ENCODE measurements around the gene UGT1A5.

UGT1A5 gene

DNA sequence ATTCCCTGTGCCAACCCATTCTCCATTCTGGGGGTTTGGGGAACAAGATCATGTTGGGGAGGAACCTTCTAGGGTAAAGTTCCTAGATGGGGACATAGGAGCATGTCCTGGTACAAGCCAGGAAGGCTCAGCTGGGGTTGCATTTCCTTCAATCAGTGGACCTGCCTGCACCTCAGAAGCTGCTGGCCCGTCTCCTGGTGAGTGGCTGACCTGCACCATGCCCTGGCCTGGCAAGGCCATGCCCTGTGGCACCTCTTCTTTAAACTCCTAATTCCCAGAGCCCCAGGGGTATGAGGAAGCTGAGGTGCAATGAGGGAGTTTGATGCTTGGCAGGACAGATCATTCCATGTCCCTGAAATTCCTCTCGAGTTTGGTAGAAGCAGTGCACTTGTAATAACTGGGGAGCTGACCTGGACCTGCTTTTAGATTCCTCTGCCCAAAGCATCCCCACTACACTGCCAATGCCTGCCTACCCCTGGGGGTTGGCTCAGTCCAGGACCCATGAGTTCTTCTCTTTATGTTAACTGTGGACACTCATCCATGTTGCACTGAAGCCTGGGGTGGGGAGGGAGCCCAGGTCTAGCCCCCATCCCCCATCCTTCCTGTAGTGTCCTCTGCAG lies 90.7 kb downstream of the UGT1A5 start:
- Histone ChIP-seq H3K36me3 (ENCODE audit: insufficient read depth, low read length) (no peaks in the 10 kb centered on the region), H3K9ac (ENCODE audit: low read depth, low read length) (no peak overlapping the region), H3K4me3 (ENCODE audit: low read length) (no peak overlapping the region), H3K4me1 (ENCODE audit: control insufficient read depth, insufficient read depth, low read length) (no peaks in the 10 kb centered on the region), H3K4me2 (ENCODE audit: low read length) (no peak overlapping the region), H3K9me3 (replicated peaks; ENCODE audit: low read length) (no peaks in the 10 kb centered on the region), H3K27me3 (ENCODE audit: control insufficient read depth, insufficient read depth, low read length) (peaks cover 9% of the 10 kb centered on the region)

- Histone ChIP-seq H3K4me3 (ENCODE audit: low read length) (no peak overlapping the region), H3K36me3 (ENCODE audit: insufficient read depth, low read length) (no peaks in the 10 kb centered on the region), H3K9me3 (replicated peaks; ENCODE audit: low read length) (no peaks in the 10 kb centered on the region), H3K9ac (ENCODE audit: low read depth, low read length) (no peak overlapping the region), H3K27me3 (ENCODE audit: control insufficient read depth, insufficient read depth, low read length) (peaks cover 12% of the 10 kb centered on the region), H3K4me1 (ENCODE audit: control insufficient read depth, insufficient read depth, low read length) (no peaks in the 10 kb centered on the region), H3K4me2 (ENCODE audit: low read length) (no peak overlapping the region)
Observed at GRCh38 chr2:233803994-233804393, 91.3 kb downstream of the UGT1A5 start.

GRCh38 chr2:233807215-233807865 lies 94.6 kb downstream of the UGT1A5 start:
- Histone ChIP-seq H3K9ac (ENCODE audit: low read depth, low read length) (no peak overlapping the region), H3K36me3 (ENCODE audit: insufficient read depth, low read length) (no peaks in the 10 kb centered on the region), H3K27me3 (ENCODE audit: control insufficient read depth, insufficient read depth, low read length) (peaks cover 21% of the 10 kb centered on the region), H3K4me3 (ENCODE audit: low read length) (no peak overlapping the region), H3K9me3 (replicated peaks; ENCODE audit: low read length) (no peaks in the 10 kb centered on the region), H3K4me2 (ENCODE audit: low read length) (no peak overlapping the region), H3K4me1 (ENCODE audit: control insufficient read depth, insufficient read depth, low read length) (no peaks in the 10 kb centered on the region)

GRCh38 chr2:233807966-233808935 lies 95.5 kb downstream of the UGT1A5 start:
- Histone ChIP-seq H3K27me3 (ENCODE audit: control insufficient read depth, insufficient read depth, low read length) (peaks cover 21% of the 10 kb centered on the region), H3K9ac (ENCODE audit: low read depth, low read length) (no peak overlapping the region), H3K4me1 (ENCODE audit: control insufficient read depth, insufficient read depth, low read length) (no peaks in the 10 kb centered on the region), H3K9me3 (replicated peaks; ENCODE audit: low read length) (no peaks in the 10 kb centered on the region), H3K36me3 (ENCODE audit: insufficient read depth, low read length) (no peaks in the 10 kb centered on the region), H3K4me2 (ENCODE audit: low read length) (no peak overlapping the region), H3K4me3 (ENCODE audit: low read length) (no peak overlapping the region)

- Histone ChIP-seq H3K27me3 (ENCODE audit: control insufficient read depth, insufficient read depth, low read length) (peaks cover 20% of the 10 kb centered on the region), H3K9me3 (replicated peaks; ENCODE audit: low read length) (no peaks in the 10 kb centered on the region), H3K36me3 (ENCODE audit: insufficient read depth, low read length) (no peaks in the 10 kb centered on the region), H3K4me2 (ENCODE audit: low read length) (no peak overlapping the region), H3K4me3 (ENCODE audit: low read length) (no peak overlapping the region), H3K4me1 (ENCODE audit: control insufficient read depth, insufficient read depth, low read length) (no peaks in the 10 kb centered on the region), H3K9ac (ENCODE audit: low read depth, low read length) (no peak overlapping the region)
Observed at GRCh38 chr2:233810385-233810784, 97.7 kb downstream of the UGT1A5 start.

- H3K4me1 ChIP-seq (ENCODE audit: control insufficient read depth, insufficient read depth, low read length): no peaks in the 10 kb centered on the region
- H3K36me3 ChIP-seq (ENCODE audit: insufficient read depth, low read length): no peaks in the 10 kb centered on the region
- H3K4me2 ChIP-seq (ENCODE audit: low read length): no peak overlapping the region
- no peak overlapping the region for H3K4me3 ChIP-seq (ENCODE audit: low read length)
- H3K9ac ChIP-seq (ENCODE audit: low read depth, low read length): no peak overlapping the region
- H3K27me3 ChIP-seq (ENCODE audit: control insufficient read depth, insufficient read depth, low read length): peaks cover 27% of the 10 kb centered on the region
- H3K9me3 ChIP-seq (replicated peaks; ENCODE audit: low read length): no peaks in the 10 kb centered on the region
Observed at GRCh38 chr2:233811087-233811486, 98.4 kb downstream of the UGT1A5 start.

DNA sequence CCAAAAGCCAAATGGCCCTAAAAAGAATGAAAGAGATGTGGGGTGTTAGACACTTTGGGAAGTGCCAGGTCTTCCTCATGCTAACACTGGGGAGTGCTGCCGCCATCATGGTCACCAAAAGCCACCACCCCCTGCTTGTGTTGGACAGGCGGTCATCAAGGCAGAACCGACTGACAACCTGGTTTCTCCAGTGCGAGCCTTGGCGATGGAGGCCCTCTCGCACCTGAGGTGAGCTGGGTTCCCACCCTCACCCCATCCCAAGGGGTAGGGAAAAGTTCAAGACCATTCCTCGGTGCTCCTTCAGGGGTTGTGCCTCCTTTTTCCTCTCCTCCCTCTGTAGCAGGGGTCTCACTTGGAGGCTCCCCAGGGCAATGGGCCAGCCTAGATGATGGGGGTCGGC lies 99.0 kb downstream of the UGT1A5 start:
- Histone ChIP-seq H3K36me3 (ENCODE audit: insufficient read depth, low read length) (no peaks in the 10 kb centered on the region), H3K4me2 (ENCODE audit: low read length) (no peak overlapping the region), H3K4me1 (ENCODE audit: control insufficient read depth, insufficient read depth, low read length) (no peaks in the 10 kb centered on the region)

DNA sequence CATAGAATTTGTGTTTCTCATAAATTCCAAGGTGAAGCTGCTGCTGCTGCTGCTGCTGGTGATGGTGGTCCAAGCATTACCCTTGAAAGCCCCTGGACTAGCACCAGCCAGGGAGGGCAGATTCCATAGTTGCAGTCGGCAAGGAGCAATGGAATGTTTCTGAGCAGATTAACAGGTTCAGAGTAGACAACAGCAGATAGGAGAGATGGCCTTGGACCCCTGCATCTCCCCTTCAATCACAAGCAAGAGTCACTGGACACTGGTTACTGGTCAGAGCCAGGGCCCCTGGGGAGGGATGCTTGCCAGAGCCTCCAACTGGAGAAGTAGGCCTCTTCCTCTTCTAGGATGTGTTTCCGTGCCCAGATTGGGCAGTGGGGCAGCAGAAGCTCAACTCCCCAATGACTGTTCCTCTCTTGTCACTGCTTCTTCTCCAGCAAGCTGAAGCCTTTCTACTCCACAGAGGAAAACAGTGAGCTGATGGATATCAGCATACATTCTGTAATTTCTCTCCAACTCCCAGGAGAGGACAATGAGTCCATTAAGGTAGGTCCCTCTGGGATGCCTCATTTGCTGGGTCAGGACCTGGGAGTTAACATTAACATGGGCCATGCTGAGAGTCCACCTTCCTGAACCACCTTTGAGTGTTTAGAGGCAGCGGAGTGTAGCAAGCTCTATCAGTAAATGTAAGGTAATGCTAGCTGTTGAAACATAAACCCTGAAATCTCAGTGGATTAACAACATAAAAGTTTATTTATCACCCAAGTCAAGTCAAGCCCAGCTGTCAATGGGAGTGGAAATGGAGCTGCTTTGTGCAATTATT lies 100.7 kb downstream of the UGT1A5 start:
- Histone ChIP-seq H3K4me2 (ENCODE audit: low read length) (no peak overlapping the region), H3K27me3 (ENCODE audit: control insufficient read depth, insufficient read depth, low read length) (peaks cover 26% of the 10 kb centered on the region), H3K4me3 (ENCODE audit: low read length) (no peak overlapping the region), H3K4me1 (ENCODE audit: control insufficient read depth, insufficient read depth, low read length) (no peaks in the 10 kb centered on the region), H3K36me3 (ENCODE audit: insufficient read depth, low read length) (no peaks in the 10 kb centered on the region), H3K9me3 (replicated peaks; ENCODE audit: low read length) (no peaks in the 10 kb centered on the region), H3K9ac (ENCODE audit: low read depth, low read length) (no peak overlapping the region)

More for the DNA sequence above, 99.0 kb downstream of the UGT1A5 start:
- Histone ChIP-seq H3K4me3 (ENCODE audit: low read length) (no peak overlapping the region), H3K9me3 (replicated peaks; ENCODE audit: low read length) (no peaks in the 10 kb centered on the region), H3K9ac (ENCODE audit: low read depth, low read length) (no peak overlapping the region), H3K27me3 (ENCODE audit: control insufficient read depth, insufficient read depth, low read length) (peaks cover 31% of the 10 kb centered on the region)

DNA sequence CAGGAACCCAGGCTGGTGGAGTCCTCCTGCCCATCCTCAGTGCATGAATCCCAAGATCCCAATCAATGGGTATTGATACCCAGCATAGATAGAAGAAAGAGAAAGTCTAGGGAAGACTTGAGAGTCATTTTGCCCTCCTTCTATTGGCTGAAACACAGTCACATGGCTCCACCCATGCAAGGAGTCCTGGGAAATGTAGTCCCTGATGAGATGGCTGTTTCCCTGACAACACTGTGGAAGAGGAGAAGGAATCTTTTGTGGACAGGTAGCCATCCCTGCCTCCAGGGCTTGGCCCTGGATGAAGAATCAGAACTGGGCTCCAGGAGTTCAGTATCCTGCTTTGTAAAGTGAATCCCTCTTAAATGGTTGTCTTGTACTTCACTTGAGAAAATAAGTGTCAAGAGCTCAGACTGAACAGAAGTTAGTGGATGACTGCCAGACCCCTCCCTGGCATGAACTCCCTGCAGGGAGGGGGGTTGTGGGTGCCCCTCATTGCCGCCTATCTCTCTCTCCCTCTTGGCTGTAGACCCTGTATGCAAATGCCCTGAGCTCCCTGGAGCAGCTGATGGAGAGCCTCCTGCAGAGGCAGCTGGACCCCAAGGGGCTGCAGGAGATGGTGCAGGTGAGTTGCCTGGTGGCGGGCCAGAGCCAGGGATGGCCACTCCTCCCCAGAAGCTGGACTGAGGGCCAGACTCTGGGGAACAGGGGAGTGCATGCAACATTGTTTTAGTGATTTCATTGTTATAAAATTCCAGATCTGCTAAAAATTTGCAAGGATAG lies 101.5 kb downstream of the UGT1A5 start:
- Histone ChIP-seq H3K9me3 (replicated peaks; ENCODE audit: low read length) (no peaks in the 10 kb centered on the region), H3K9ac (ENCODE audit: low read depth, low read length) (no peak overlapping the region), H3K36me3 (ENCODE audit: insufficient read depth, low read length) (no peaks in the 10 kb centered on the region), H3K4me1 (ENCODE audit: control insufficient read depth, insufficient read depth, low read length) (no peaks in the 10 kb centered on the region), H3K27me3 (ENCODE audit: control insufficient read depth, insufficient read depth, low read length) (peaks cover 23% of the 10 kb centered on the region), H3K4me2 (ENCODE audit: low read length) (no peak overlapping the region), H3K4me3 (ENCODE audit: low read length) (no peak overlapping the region)

DNA sequence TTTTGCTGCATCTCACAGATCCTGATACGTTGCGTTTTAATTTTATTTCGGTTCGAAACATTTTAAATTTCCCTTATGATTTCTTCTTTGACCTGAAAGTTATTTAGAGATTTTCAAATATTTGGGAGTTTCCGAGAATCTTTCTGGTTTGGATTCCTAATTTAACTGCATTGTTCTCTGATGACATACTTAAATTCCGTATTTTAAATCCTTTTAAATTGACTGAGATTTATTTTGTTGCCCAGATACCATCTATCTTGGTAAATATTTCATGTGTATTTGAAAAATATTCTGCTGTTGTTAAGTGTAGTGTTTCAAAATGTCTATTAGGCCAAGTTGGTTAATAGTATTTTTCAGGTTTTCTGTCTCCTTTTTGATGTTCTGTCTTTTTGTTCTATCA lies 103.2 kb downstream of the UGT1A5 start:
- H3K9me3 ChIP-seq (replicated peaks; ENCODE audit: low read length): no peaks in the 10 kb centered on the region

More for the DNA sequence above, 103.2 kb downstream of the UGT1A5 start:
- Histone ChIP-seq H3K9ac (ENCODE audit: low read depth, low read length) (no peak overlapping the region), H3K4me3 (ENCODE audit: low read length) (no peak overlapping the region), H3K36me3 (ENCODE audit: insufficient read depth, low read length) (no peaks in the 10 kb centered on the region), H3K27me3 (ENCODE audit: control insufficient read depth, insufficient read depth, low read length) (peaks cover 20% of the 10 kb centered on the region), H3K4me2 (ENCODE audit: low read length) (no peak overlapping the region), H3K4me1 (ENCODE audit: control insufficient read depth, insufficient read depth, low read length) (no peaks in the 10 kb centered on the region)

All from skeletal muscle satellite cell (primary cell).